ENCODE data around the gene IL2RA. TPM values are rescaled to one million over a fixed set of nuclear protein-coding genes. Genes with fewer than 3 reads are reported as not detected.

The IL2RA gene
- total and polyA plus RNA-seq, 9 of the 15 experiments (the other 6 are each of a cell fraction or from before 2014, with no cell fraction given), result 0.95 TPM; not detected in 8

GRCh38 chr10:6012121-6012905 lies 49.9 kb downstream of the IL2RA start:
- DNase-seq (ENCODE audit: extremely low read depth in 1 of 4, low spot score in 3 of 4), result no peak
- ChIA-PET POLR2A (interaction anchor here (0.5 kb wide), 1 partner anchor 423 kb away, joined by 3 read pairs; no protein-coding TSS in a partner anchor), CTCF (ENCODE audit: low intra/inter-chr PET ratio) (interaction anchor here (2.0 kb wide), 1 partner anchor 39 kb away, joined by 7 read pairs; no protein-coding TSS in a partner anchor)
- WGBS (ENCODE audit: insufficient coverage, low coverage, missing lambda C conversion rate), result 35% methylated on average over 15 of the region's 15 CpGs
- Histone ChIP-seq H3K36me3 (ENCODE audit: control insufficient read depth, insufficient read depth, low read length) (no peaks in the 10 kb centered on the region), H2AFZ (ENCODE audit: low read depth, low read length) (no peak overlapping the region), H3K9ac (ENCODE audit: insufficient read depth in 1 of 2, low read depth in 2 of 2, low read length in 2 of 2) (no peak overlapping the region), H3K4me1 (replicated peaks in 1 of 2; ENCODE audit: control insufficient read depth in 2 of 2, insufficient read depth in 2 of 2, low read length in 2 of 2) (no peaks in the 10 kb centered on the region; a peak in 1 of 5 replicates), H3K79me2 (ENCODE audit: control insufficient read depth, insufficient read depth, low read length) (no peaks in the 10 kb centered on the region), H3K27ac (ENCODE audit: extremely low read depth, low read depth, low read length) (no peak overlapping the region), H3K9me3 (replicated peaks; ENCODE audit: control insufficient read depth, insufficient read depth, low read depth, low read length) (no peaks in the 10 kb centered on the region), H3K27me3 (ENCODE audit: control insufficient read depth in 2 of 2, insufficient read depth in 2 of 2, low read length in 2 of 2) (peaks cover 4 to 7% of the 10 kb centered on the region in 2 experiments; a peak in 2 of 5 replicates), H3K9me1 (ENCODE audit: control insufficient read depth, insufficient read depth, low read length) (no peaks in the 10 kb centered on the region), H3K4me2 (ENCODE audit: insufficient read depth, low read length) (no peak overlapping the region), H3K4me3 (no peak overlapping the region), H4K20me1 (replicated peaks; ENCODE audit: control insufficient read depth, insufficient read depth, low read length) (no peaks in the 10 kb centered on the region)
- no peak for FAIRE-seq
- intact Hi-C loops (cut with micrococcal nuclease), result loop anchor here (5.0 to 10.0 kb wide), 2 partner anchors 65 to 72 kb away; partner anchors contain the start of gene RBM17
- ATAC-seq, result no peak
- TF ChIP-seq EHMT2 (IDR thresholded peaks at IDR 0.05), result no peak
- TF ChIP-seq NFRKB (IDR thresholded peaks at IDR 0.05; ENCODE audit: low read depth), result no peak
- no peak for TF ChIP-seq MIER1 (IDR thresholded peaks at IDR 0.05; ENCODE audit: low read depth)
- TF ChIP-seq HCFC1 (IDR thresholded peaks at IDR 0.05; ENCODE audit: low read depth, low read length), result no peak
- TF ChIP-seq ZNF518B (CRISPR knock-in tag; IDR thresholded peaks at IDR 0.05), result no peak
- no peak for TF ChIP-seq IRF9 (tag; IDR thresholded peaks at IDR 0.05)
- no peak for TF ChIP-seq ZNF75A (CRISPR knock-in tag; IDR thresholded peaks at IDR 0.05)
- TF ChIP-seq BMI1 (IDR thresholded peaks at IDR 0.05; ENCODE audit: low read length), result no peak
- no peak for TF ChIP-seq TAF9B (IDR thresholded peaks at IDR 0.05; ENCODE audit: partially characterized antibody)
- TF ChIP-seq PRPF4 (IDR thresholded peaks at IDR 0.05; ENCODE audit: insufficient read depth, low read depth, low read length, poor library complexity, severe bottlenecking), result no peak
- TF ChIP-seq, protein P1, sequence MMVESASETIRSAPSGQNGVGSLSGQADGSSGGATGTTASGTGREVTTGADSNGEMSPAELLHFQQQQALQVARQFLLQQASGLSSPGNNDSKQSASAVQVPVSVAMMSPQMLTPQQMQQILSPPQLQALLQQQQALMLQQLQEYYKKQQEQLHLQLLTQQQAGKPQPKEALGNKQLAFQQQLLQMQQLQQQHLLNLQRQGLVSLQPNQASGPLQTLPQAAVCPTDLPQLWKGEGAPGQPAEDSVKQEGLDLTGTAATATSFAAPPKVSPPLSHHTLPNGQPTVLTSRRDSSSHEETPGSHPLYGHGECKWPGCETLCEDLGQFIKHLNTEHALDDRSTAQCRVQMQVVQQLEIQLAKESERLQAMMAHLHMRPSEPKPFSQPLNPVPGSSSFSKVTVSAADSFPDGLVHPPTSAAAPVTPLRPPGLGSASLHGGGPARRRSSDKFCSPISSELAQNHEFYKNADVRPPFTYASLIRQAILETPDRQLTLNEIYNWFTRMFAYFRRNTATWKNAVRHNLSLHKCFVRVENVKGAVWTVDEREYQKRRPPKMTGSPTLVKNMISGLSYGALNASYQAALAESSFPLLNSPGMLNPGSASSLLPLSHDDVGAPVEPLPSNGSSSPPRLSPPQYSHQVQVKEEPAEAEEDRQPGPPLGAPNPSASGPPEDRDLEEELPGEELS (CRISPR knock-in tag; IDR thresholded peaks at IDR 0.05; ENCODE audit: borderline replicate concordance), result no peak
- in situ Hi-C loops (cut with MboI), result no loop called here
- no TSS peak for BruUV-seq (replicated peaks)
